WTC11 (cell line): ENCODE data around the gene SERPINB12.

Experiments used
- AR ChIP-seq: fragments of 250-450 bp; sonication (Bioruptor Pico); IDR thresholded peaks from 2 replicates; pipeline ENCODE4 v1.9.0; 2021; ENCODE audit warnings: mild to moderate bottlenecking
- CREB1 ChIP-seq: sonication (generic); formaldehyde crosslinking; IDR thresholded peaks from 2 replicates; pipeline ENCODE4 v1.8.0; 2023; ENCODE audit warnings: mild to moderate bottlenecking, missing genetic modification reagents
- CREM ChIP-seq: sonication (generic); formaldehyde crosslinking; IDR thresholded peaks from 2 replicates; pipeline ENCODE4 v1.8.1; 2022; ENCODE audit warnings: mild to moderate bottlenecking, missing genetic modification reagents, moderate library complexity
- CTCF ChIP-seq: fragments of 200-600 bp; IDR thresholded peaks from 2 replicates; pipeline ENCODE4 v1.8.0; 2022; ENCODE audit warnings: antibody characterized with exemption
- ESRRA ChIP-seq: sonication (generic); formaldehyde crosslinking; IDR thresholded peaks from 2 replicates; pipeline ENCODE4 v1.8.1; 2022; ENCODE audit warnings: mild to moderate bottlenecking, missing genetic modification reagents, borderline replicate concordance
- FOXJ3 ChIP-seq: sonication (generic); formaldehyde crosslinking; IDR thresholded peaks from 2 replicates; pipeline ENCODE4 v1.9.0; 2021; ENCODE audit warnings: missing genetic modification reagents, mild to moderate bottlenecking, borderline replicate concordance
- IRF1 ChIP-seq: sonication (generic); formaldehyde crosslinking; IDR thresholded peaks from 2 replicates; pipeline ENCODE4 v1.8.0; 2023; ENCODE audit warnings: missing genetic modification reagents
- NR2C2 ChIP-seq: sonication (generic); formaldehyde crosslinking; IDR thresholded peaks from 2 replicates; pipeline ENCODE4 v1.8.0; 2022; ENCODE audit warnings: mild to moderate bottlenecking, missing genetic modification reagents
- OVOL2 ChIP-seq: fragments of 250-450 bp; sonication (Bioruptor Pico); IDR thresholded peaks from 2 replicates; pipeline ENCODE4 v1.9.0; 2021; ENCODE audit warnings: mild to moderate bottlenecking, borderline replicate concordance
- PRDM15 ChIP-seq: sonication (generic); formaldehyde crosslinking; IDR thresholded peaks from 2 replicates; pipeline ENCODE4 v1.8.0; 2022; ENCODE audit warnings: missing genetic modification reagents
- USF2 ChIP-seq: sonication (generic); formaldehyde crosslinking; IDR thresholded peaks from 2 replicates; pipeline ENCODE4 v1.8.1; 2023; ENCODE audit warnings: mild to moderate bottlenecking, missing genetic modification reagents, moderate library complexity
- ZNF232 ChIP-seq: sonication (generic); formaldehyde crosslinking; IDR thresholded peaks from 2 replicates; pipeline ENCODE4 v1.8.0; 2022; ENCODE audit warnings: mild to moderate bottlenecking, missing genetic modification reagents

GRCh38 chr18:63550068-63550467, 7.9 kb downstream of the SERPINB12 start:
- TF ChIP-seq CTCF (no peak), CREB1 (CRISPR knock-in tag) (no peak), USF2 (CRISPR knock-in tag) (no peak), IRF1 (no peak), OVOL2 (no peak), FOXJ3 (CRISPR knock-in tag) (no peak), ZNF232 (CRISPR knock-in tag) (no peak), AR (CRISPR knock-in tag) (no peak), PRDM15 (no peak), NR2C2 (CRISPR knock-in tag) (no peak), CREM (no peak), ESRRA (CRISPR knock-in tag) (no peak)
